IMR-90 (cell line): ENCODE data around the gene MAPKAP1. TPM values are rescaled to one million over a fixed set of nuclear protein-coding genes. Genes with fewer than 3 reads are reported as not detected.
A peak's percentile ranks its signal among the peaks of the same experiment; 100 is the strongest.

Experiments used
- ATAC-seq: fragments of 200-7000 bp; cut with Tn5 transposase; 2 replicates; pipeline ENCODE4 v1.9.1; 2020; ENCODE audit warnings: low read depth, mild to moderate bottlenecking, moderate library complexity
- BruUV-seq: library from RNA; stranded (reverse); fragments of 400-500 nt; replicated peaks from 2 replicates; lab custom pipeline; 2021; lab: Mats Ljungman, UMichigan
- CTCF ChIA-PET: fragments of 300-600 bp; formaldehyde crosslinking; extraction: SDS; loops from one replicate; lab custom pipeline; 2021; ENCODE audit warnings: antibody characterized with exemption; lab: Yijun Ruan, JAX
- POLR2A ChIA-PET: fragments of 300-600 bp; sonication (Branson Sonifier 250); formaldehyde crosslinking; loops from one replicate; lab custom pipeline; 2022; ENCODE audit warnings: antibody characterized with exemption; ENCODE audit not compliant: unreplicated experiment; lab: Charles Lee
- DNase-seq: peaks from one replicate; pipeline ENCODE4 v3.0.0; 2013
- H2AFZ ChIP-seq: replicated peaks from 2 replicates; pipeline ENCODE3; 2013; ENCODE audit warnings: low read length, mild to moderate bottlenecking; ENCODE audit not compliant: poor library complexity
- H2AK5ac ChIP-seq: 2 replicates; pipeline ENCODE4 v1.6.1; 2013; ENCODE audit warnings: low read depth, low read length, inconsistent platforms
- H2AK9ac ChIP-seq: replicated peaks from 2 replicates; pipeline ENCODE3; 2013; ENCODE audit warnings: mild to moderate bottlenecking, low read depth, low read length, moderate library complexity; ENCODE audit not compliant: poor library complexity
- H2BK120ac ChIP-seq: 2 replicates; pipeline ENCODE4 v1.6.1; 2013; ENCODE audit warnings: low read depth, low read length, inconsistent platforms
- H2BK15ac ChIP-seq: 3 replicates; pipeline ENCODE4 v1.6.1; 2013; ENCODE audit warnings: low read depth, low read length, inconsistent platforms
- H2BK20ac ChIP-seq: 2 replicates; pipeline ENCODE4 v1.6.1; 2013; ENCODE audit warnings: low read depth, mild to moderate bottlenecking, inconsistent platforms, low read length, moderate library complexity
- H2BK5ac ChIP-seq: 2 replicates; pipeline ENCODE4 v1.6.1; 2013; ENCODE audit warnings: mild to moderate bottlenecking, low read depth, low read length, inconsistent platforms; ENCODE audit not compliant: poor library complexity, severe bottlenecking
- H3K14ac ChIP-seq: replicated peaks from 2 replicates; pipeline ENCODE4 v1.6.1; 2013; ENCODE audit warnings: low read depth, low read length, inconsistent platforms
- H3K18ac ChIP-seq: 2 replicates; pipeline ENCODE4 v1.6.1; 2013; ENCODE audit warnings: low read depth, low read length, control low read depth
- H3K23ac ChIP-seq: 2 replicates; pipeline ENCODE4 v1.6.1; 2013; ENCODE audit warnings: low read depth, low read length, inconsistent platforms
- H3K27ac ChIP-seq: 2 replicates; pipeline ENCODE4 v1.5.1; 2013; ENCODE audit warnings: mild to moderate bottlenecking, control low read depth, low read length; ENCODE audit not compliant: insufficient read depth
- H3K27me3 ChIP-seq: 2 replicates; pipeline ENCODE4 v1.6.1; 2013; ENCODE audit warnings: low read length; ENCODE audit not compliant: control insufficient read depth, insufficient read depth
- H3K36me3 ChIP-seq: 2 replicates; pipeline ENCODE4 v1.6.1; 2013; ENCODE audit warnings: low read length, mixed read lengths; ENCODE audit not compliant: control insufficient read depth, insufficient read depth
- H3K4ac ChIP-seq: 2 replicates; pipeline ENCODE4 v1.6.1; 2013; ENCODE audit warnings: low read depth, low read length, inconsistent platforms
- H3K4me1 ChIP-seq: 2 replicates; pipeline ENCODE4 v1.6.1; 2013; ENCODE audit warnings: low read length, mixed read lengths; ENCODE audit not compliant: control insufficient read depth, insufficient read depth
- H3K4me2 ChIP-seq: 2 replicates; pipeline ENCODE4 v1.6.1; 2013; ENCODE audit warnings: low read depth, mild to moderate bottlenecking, control low read depth, low read length, moderate library complexity
- H3K4me3 ChIP-seq: 2 replicates; pipeline ENCODE4 v1.5.1; 2013; ENCODE audit warnings: low read depth, mild to moderate bottlenecking, control low read depth, low read length, moderate library complexity; ENCODE audit not compliant: insufficient read depth
- H3K56ac ChIP-seq: 2 replicates; pipeline ENCODE4 v1.6.1; 2013; ENCODE audit warnings: low read length, inconsistent platforms; ENCODE audit not compliant: insufficient read depth; ENCODE audit errors: extremely low read depth
- H3K79me1 ChIP-seq, 2 experiments: 2 replicates each; pipeline ENCODE4 v1.6.1; 2013; ENCODE audit warnings: low read length in 2 of 2, inconsistent platforms in 1 of 2, low read depth in 1 of 2
- H3K9ac ChIP-seq: 2 replicates; pipeline ENCODE4 v1.6.1; 2013; ENCODE audit warnings: low read depth, low read length, control low read depth
- H3K9me1 ChIP-seq: 2 replicates; pipeline ENCODE4 v1.6.1; 2013; ENCODE audit warnings: low read length, inconsistent platforms; ENCODE audit not compliant: insufficient read depth
- H3K9me3 ChIP-seq: 2 replicates; pipeline ENCODE4 v1.6.1; 2013; ENCODE audit warnings: low read length; ENCODE audit not compliant: control insufficient read depth, insufficient read depth
- H4K20me1 ChIP-seq: 2 replicates; pipeline ENCODE4 v1.6.1; 2013; ENCODE audit warnings: low read length, inconsistent platforms; ENCODE audit not compliant: insufficient read depth
- H4K5ac ChIP-seq: 2 replicates; pipeline ENCODE4 v1.6.1; 2013; ENCODE audit warnings: mild to moderate bottlenecking, low read depth, low read length, control low read depth
- H4K8ac ChIP-seq, 2 experiments: 2 replicates each; pipeline ENCODE4 v1.6.1; 2013; ENCODE audit warnings: low read depth in 2 of 2, low read length in 2 of 2, control low read depth in 1 of 2, inconsistent platforms in 1 of 2
- H4K91ac ChIP-seq: 2 replicates; pipeline ENCODE4 v1.6.1; 2013; ENCODE audit warnings: low read depth, low read length, inconsistent platforms; ENCODE audit not compliant: insufficient read depth
- BHLHE40 ChIP-seq: fragments of 150-350 bp; IDR thresholded peaks from 2 replicates; pipeline ENCODE4 v1.6.1; 2016; ENCODE audit warnings: mild to moderate bottlenecking, low read depth, low read length
- CHD1 ChIP-seq: IDR thresholded peaks from 2 replicates; pipeline ENCODE4 v1.6.1; 2012; ENCODE audit warnings: low read depth, low read length, improper control_type of control experiment
- ELK1 ChIP-seq: fragments of 150-350 bp; IDR thresholded peaks from 2 replicates; pipeline ENCODE4 v1.6.1; 2016; ENCODE audit warnings: low read depth, mild to moderate bottlenecking, low read length, moderate library complexity, borderline replicate concordance
- FOS ChIP-seq: fragments of 150-350 bp; IDR thresholded peaks from 2 replicates; pipeline ENCODE4 v1.6.1; 2016; ENCODE audit warnings: low read depth, low read length
- MXI1 ChIP-seq: IDR thresholded peaks from 2 replicates; pipeline ENCODE4 v1.6.1; 2012; ENCODE audit warnings: low read depth, mild to moderate bottlenecking, low read length, moderate library complexity, borderline replicate concordance
- NFE2L2 ChIP-seq: fragments of 150-350 bp; IDR thresholded peaks from 2 replicates; pipeline ENCODE4 v1.6.1; 2016; ENCODE audit warnings: low read depth, mild to moderate bottlenecking, low read length
- RCOR1 ChIP-seq: IDR thresholded peaks from 2 replicates; pipeline ENCODE4 v1.6.1; 2012; ENCODE audit warnings: mild to moderate bottlenecking, low read length, improper control_type of control experiment; ENCODE audit not compliant: insufficient replicate concordance
- RFX5 ChIP-seq: IDR thresholded peaks from 2 replicates; pipeline ENCODE4 v1.8.0; 2012; ENCODE audit warnings: low read depth, mild to moderate bottlenecking, low read length, moderate library complexity
- SMC3 ChIP-seq: fragments of 150-350 bp; IDR thresholded peaks from 2 replicates; pipeline ENCODE4 v1.6.1; 2016; ENCODE audit warnings: low read depth, mild to moderate bottlenecking, antibody characterized with exemption, low read length, moderate library complexity
- USF2 ChIP-seq: fragments of 150-350 bp; IDR thresholded peaks from 2 replicates; pipeline ENCODE4 v1.6.1; 2017; ENCODE audit warnings: mild to moderate bottlenecking, antibody characterized with exemption, low read length, low read depth
- WGBS, 2 experiments: methylation state at CpG; one replicate each; pipeline versions ENCODE4 v1.1.5 to v1.1.7; 2013; ENCODE audit warnings: missing lambda C conversion rate in 2 of 2; ENCODE audit not compliant: insufficient read length in 1 of 2; ENCODE audit errors: extremely low coverage in 2 of 2; 5-methylcytosine and 5-hydroxymethylcytosine counted together
- dilution Hi-C: fragments of 300-500 bp; cut with HindIII; formaldehyde crosslinking; loops from one replicate; pipeline ENCODE4 v1.14.3; 2018; ENCODE audit warnings: low sequenced_read_pairs; ENCODE audit not compliant: unreplicated experiment
- in situ Hi-C: fragments of 300-500 bp; cut with MboI; formaldehyde crosslinking; loops from 3 replicates; pipeline ENCODE4 v1.14.3; 2019; ENCODE audit warnings: low sequenced_read_pairs, inconsistent platforms, mixed read lengths
- intact Hi-C: fragments of 100-400 bp; cut with micrococcal nuclease; formaldehyde crosslinking; loops from 2 replicates; pipeline ENCODE4 v1.10.0; 2022
- polyA plus RNA-seq, 3 experiments: library from polyadenylated mRNA; depleted of rRNA; stranded (reverse); fragments of >200 nt; gene quantifications; 2 replicates each; pipeline ENCODE4 v1.2.3, GENCODE V29; 2012; ENCODE audit warnings: low replicate concordance in 1 of 3
- total RNA-seq: library from RNA; depleted of rRNA; stranded (reverse); fragments of >200 nt; gene quantifications from 2 replicates; pipeline ENCODE4 v1.2.3, GENCODE V29; 2012

MAPKAP1 gene
- total and polyA plus RNA-seq, 2 of the 4 experiments (the other 2 are of a cell fraction), result 87.2 to 158 TPM

GRCh38 chr9:125654121-125654520 is 52.9 kb downstream of the MAPKAP1 start:
- Histone ChIP-seq H3K14ac (no peak overlapping the region), H4K8ac (no peak overlapping the region), H2BK5ac (no peak overlapping the region), H3K9me3 (no peaks in the 10 kb centered on the region), H2AK5ac (peak overlapping the region; percentile 73; the same call in 1 of the 2 replicates), H4K5ac (no peak overlapping the region), H2BK120ac (no peak overlapping the region), H3K4me1 (peaks cover 17% of the 10 kb centered on the region), H3K27me3 (no peaks in the 10 kb centered on the region), H4K91ac (no peak overlapping the region), H3K27ac (no peak overlapping the region), H2AK9ac (no peak overlapping the region), H3K36me3 (peaks cover 6% of the 10 kb centered on the region), H3K9me1 (peaks cover 7% of the 10 kb centered on the region), H2BK20ac (no peak overlapping the region), H3K23ac (0 out of 2 replicates have a peak overlapping the region, but pooled peaks have one; percentile 60), H2AFZ (no peak overlapping the region), H3K4me3 (no peak overlapping the region), H3K4me2 (no peak overlapping the region), H3K18ac (no peak overlapping the region), H4K20me1 (no peaks in the 10 kb centered on the region), H3K56ac (no peak overlapping the region), H3K9ac (no peak overlapping the region), H2BK15ac (no peak overlapping the region), H3K79me1 (peaks cover 42 to 79% of the 10 kb centered on the region in 2 experiments), H3K4ac (no peak overlapping the region)
- no CpG with 5 or more reads among the region's 5 CpGs for WGBS, 2 experiments
- intact Hi-C loops (no loop called here), dilution Hi-C loops (no loop called here), in situ Hi-C loops (no loop called here)
- ChIA-PET POLR2A (no interaction called here), CTCF (no interaction called here)
- DNase-seq (no peak), ATAC-seq (no peak)
- no TSS peak for BruUV-seq
- TF ChIP-seq CHD1, result no peak
- TF ChIP-seq USF2, result no peak
- no peak for TF ChIP-seq RFX5
- TF ChIP-seq ELK1, result no peak
- TF ChIP-seq FOS, result no peak
- TF ChIP-seq RCOR1, result no peak
- no peak for TF ChIP-seq SMC3
- TF ChIP-seq MXI1, result no peak
- TF ChIP-seq BHLHE40, result no peak
- TF ChIP-seq NFE2L2, result no peak
